Measurements from ENCODE around the gene DCBLD1. TPM values are rescaled to one million over a fixed set of nuclear protein-coding genes. Genes with fewer than 3 reads are reported as not detected.

Gene DCBLD1
- total RNA-seq, 3 donors from 2014 or later (not counting 1 experiment from before 2014, with no cell fraction given): 8.4 to 16.1 (median 13.0) TPM

DNA sequence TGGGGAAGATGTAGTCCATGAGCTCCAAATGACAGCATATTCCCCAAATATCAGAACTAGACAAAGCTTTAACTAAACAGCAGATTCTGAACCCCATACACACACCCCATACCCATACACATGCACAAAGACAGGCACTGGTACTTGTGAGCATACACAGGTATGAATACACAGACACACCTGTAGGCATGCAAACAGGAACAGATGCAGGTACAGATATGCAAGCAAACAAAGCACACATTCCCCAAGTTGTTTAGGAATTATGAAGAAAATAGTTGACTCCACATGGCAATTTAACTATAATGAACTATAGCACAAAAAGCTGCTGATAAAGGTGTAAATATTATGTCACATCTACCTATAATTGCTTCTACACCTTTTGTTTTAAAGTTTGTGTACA lies 103.2 kb downstream of the DCBLD1 start:
- H3K27ac Mint-ChIP-seq: peak overlapping the region in 1 of 2 donors; percentile 41
- H3K36me3 Mint-ChIP-seq: no peaks in the 10 kb centered on the region

DNA sequence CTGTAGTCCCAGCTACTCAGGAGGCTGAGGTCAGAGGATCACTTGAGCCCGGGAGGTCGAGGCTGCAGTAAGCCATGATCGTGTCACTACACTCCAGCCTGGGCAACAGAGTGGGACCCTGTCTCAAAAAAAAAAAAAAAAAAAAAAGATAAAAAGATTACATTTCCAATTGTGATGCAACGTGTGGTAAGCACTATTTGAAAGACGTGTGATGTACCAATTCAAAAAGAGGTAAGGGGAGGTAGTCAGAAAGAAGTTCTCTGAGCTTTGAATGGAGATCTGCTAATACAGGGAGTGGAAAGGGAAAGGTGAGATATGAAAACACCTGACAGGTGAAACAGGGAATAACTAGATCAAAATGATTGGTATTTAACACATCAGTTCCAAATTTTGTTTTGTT lies 108.0 kb downstream of the DCBLD1 start:
- no peaks in the 10 kb centered on the region for H3K27me3 ChIP-seq (ENCODE audit: control insufficient read depth, insufficient read depth, low read length)
- no peak for ATAC-seq
- H3K9me3 ChIP-seq (ENCODE audit: control insufficient read depth, insufficient read depth, low read length): no peaks in the 10 kb centered on the region
- H3K9me3 Mint-ChIP-seq: no peaks in the 10 kb centered on the region
- H3K27ac ChIP-seq (ENCODE audit: low read length): no peak overlapping the region
- no peak overlapping the region for H3K4me3 Mint-ChIP-seq
- TF ChIP-seq, protein P1, sequence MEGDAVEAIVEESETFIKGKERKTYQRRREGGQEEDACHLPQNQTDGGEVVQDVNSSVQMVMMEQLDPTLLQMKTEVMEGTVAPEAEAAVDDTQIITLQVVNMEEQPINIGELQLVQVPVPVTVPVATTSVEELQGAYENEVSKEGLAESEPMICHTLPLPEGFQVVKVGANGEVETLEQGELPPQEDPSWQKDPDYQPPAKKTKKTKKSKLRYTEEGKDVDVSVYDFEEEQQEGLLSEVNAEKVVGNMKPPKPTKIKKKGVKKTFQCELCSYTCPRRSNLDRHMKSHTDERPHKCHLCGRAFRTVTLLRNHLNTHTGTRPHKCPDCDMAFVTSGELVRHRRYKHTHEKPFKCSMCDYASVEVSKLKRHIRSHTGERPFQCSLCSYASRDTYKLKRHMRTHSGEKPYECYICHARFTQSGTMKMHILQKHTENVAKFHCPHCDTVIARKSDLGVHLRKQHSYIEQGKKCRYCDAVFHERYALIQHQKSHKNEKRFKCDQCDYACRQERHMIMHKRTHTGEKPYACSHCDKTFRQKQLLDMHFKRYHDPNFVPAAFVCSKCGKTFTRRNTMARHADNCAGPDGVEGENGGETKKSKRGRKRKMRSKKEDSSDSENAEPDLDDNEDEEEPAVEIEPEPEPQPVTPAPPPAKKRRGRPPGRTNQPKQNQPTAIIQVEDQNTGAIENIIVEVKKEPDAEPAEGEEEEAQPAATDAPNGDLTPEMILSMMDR (IDR thresholded peaks at IDR 0.05): no peak
- H3K4me3 ChIP-seq (ENCODE audit: low read length): no peak overlapping the region
- peaks cover 8% of the 10 kb centered on the region for H3K36me3 ChIP-seq (ENCODE audit: control insufficient read depth, insufficient read depth, low read length)
- no peaks in the 10 kb centered on the region for H3K36me3 Mint-ChIP-seq
- DNase-seq: no peak
- 90% methylated on average over 5 of the region's 5 CpGs for WGBS (ENCODE audit: insufficient coverage)
- intact Hi-C loops (cut with micrococcal nuclease): no loop called here
- H3K4me1 Mint-ChIP-seq: peaks cover 17 to 18% of the 10 kb centered on the region in 2 donors
- no peaks in the 10 kb centered on the region for H3K27me3 Mint-ChIP-seq (ENCODE audit: low read depth in 2 of 2)
- H3K4me1 ChIP-seq (ENCODE audit: control insufficient read depth, insufficient read depth, low read length): no peaks in the 10 kb centered on the region
- H3K27ac Mint-ChIP-seq: no peak overlapping the region

More for the DNA sequence above, 103.2 kb downstream of the DCBLD1 start:
- no peaks in the 10 kb centered on the region for H3K9me3 Mint-ChIP-seq
- Histone ChIP-seq H3K36me3 (ENCODE audit: control insufficient read depth, insufficient read depth, low read length) (peaks cover 9% of the 10 kb centered on the region), H3K4me1 (ENCODE audit: control insufficient read depth, insufficient read depth, low read length) (no peaks in the 10 kb centered on the region), H3K27me3 (ENCODE audit: control insufficient read depth, insufficient read depth, low read length) (no peaks in the 10 kb centered on the region), H3K27ac (ENCODE audit: low read length) (no peak overlapping the region), H3K4me3 (ENCODE audit: low read length) (no peak overlapping the region), H3K9me3 (ENCODE audit: control insufficient read depth, insufficient read depth, low read length) (no peaks in the 10 kb centered on the region)
- H3K4me3 Mint-ChIP-seq: no peak overlapping the region
- DNase-seq (no peak), ATAC-seq (no peak)
- intact Hi-C loops (cut with micrococcal nuclease): no loop called here
- peaks cover 39 to 49% of the 10 kb centered on the region in 2 donors for H3K4me1 Mint-ChIP-seq
- TF ChIP-seq, protein P1 (IDR thresholded peaks at IDR 0.05): no peak
- H3K27me3 Mint-ChIP-seq (ENCODE audit: low read depth in 2 of 2): no peaks in the 10 kb centered on the region

DNA sequence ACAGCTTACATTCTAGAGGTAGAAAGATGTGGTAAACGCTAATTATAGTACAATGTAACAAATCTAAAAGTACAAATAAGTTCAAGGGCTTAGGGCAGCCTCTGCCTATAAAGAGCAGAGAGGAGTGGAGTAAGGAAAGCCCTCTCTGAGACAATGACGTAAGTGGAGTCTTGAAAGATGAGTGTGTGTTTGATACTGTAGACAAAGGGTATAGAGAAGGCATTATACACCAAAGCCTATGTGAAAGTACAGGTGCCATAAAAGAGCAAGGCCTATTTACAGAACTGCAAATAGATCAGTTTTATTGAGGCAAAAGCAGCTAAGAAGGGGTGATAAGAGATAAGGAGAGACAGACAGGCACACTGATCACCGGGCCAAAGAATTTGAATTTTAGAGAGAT lies 108.9 kb downstream of the DCBLD1 start:
- no peaks in the 10 kb centered on the region for H3K9me3 ChIP-seq (ENCODE audit: control insufficient read depth, insufficient read depth, low read length)
- WGBS (ENCODE audit: insufficient coverage): 85% methylated on average over 2 of the region's 3 CpGs
- Mint-ChIP-seq H3K9me3 (no peaks in the 10 kb centered on the region), H3K27ac (peak overlapping the region in 1 of 2 donors; percentile 3), H3K36me3 (no peaks in the 10 kb centered on the region), H3K4me1 (peaks cover 19 to 20% of the 10 kb centered on the region in 2 donors), H3K4me3 (no peak overlapping the region), H3K27me3 (ENCODE audit: low read depth in 2 of 2) (no peaks in the 10 kb centered on the region)
- no peaks in the 10 kb centered on the region for H3K27me3 ChIP-seq (ENCODE audit: control insufficient read depth, insufficient read depth, low read length)
- no peak overlapping the region for H3K4me3 ChIP-seq (ENCODE audit: low read length)
- no peaks in the 10 kb centered on the region for H3K4me1 ChIP-seq (ENCODE audit: control insufficient read depth, insufficient read depth, low read length)
- TF ChIP-seq, protein P1 (IDR thresholded peaks at IDR 0.05): no peak
- intact Hi-C loops (cut with micrococcal nuclease): no loop called here
- H3K27ac ChIP-seq (ENCODE audit: low read length): no peak overlapping the region
- DNase-seq (no peak), ATAC-seq (no peak)
- peaks cover 8% of the 10 kb centered on the region for H3K36me3 ChIP-seq (ENCODE audit: control insufficient read depth, insufficient read depth, low read length)

DNA sequence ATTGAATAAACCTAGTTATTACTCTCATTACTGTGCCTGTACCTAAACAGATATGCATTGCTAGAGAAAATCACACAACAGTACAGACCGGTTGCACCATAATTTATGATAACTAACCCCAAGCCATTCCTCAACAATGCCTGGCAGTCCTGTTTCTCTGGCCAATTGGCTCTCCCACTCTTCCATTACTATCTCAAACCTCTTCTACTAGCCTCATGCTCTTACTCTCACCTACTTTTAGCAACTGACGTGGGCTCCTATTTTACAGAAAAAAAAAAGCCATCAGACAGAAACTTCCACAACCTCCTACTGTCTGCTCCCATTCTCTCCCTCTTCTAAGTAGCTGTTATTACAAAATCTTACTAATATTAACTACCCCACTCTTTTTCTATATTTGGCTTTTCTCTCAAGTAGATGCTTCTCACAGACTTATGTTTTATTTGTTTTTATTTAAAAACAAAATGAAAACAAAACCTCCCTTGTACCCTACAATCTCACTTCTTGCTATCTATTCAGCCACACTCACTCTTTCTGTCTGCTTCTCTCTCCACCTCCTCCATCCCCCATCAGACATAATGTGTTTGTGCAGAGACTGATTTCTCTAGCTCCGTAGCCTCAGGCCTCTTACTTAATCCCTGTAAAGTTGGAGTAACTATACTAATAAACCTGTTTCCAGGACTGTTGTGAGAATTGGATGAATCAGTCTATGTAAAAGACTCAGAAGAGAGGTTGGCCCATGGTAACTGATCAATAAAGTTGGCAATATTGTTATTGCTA lies 110.7 kb downstream of the DCBLD1 start:
- 79% methylated on average over 2 of the region's 3 CpGs for WGBS (ENCODE audit: insufficient coverage)
- ATAC-seq: no peak

More for the DNA sequence above, 110.7 kb downstream of the DCBLD1 start:
- H3K4me1 Mint-ChIP-seq: peaks cover 12 to 24% of the 10 kb centered on the region in 2 donors
- H3K9me3 Mint-ChIP-seq: no peaks in the 10 kb centered on the region
- H3K36me3 ChIP-seq (ENCODE audit: control insufficient read depth, insufficient read depth, low read length): peaks cover 9% of the 10 kb centered on the region
- H3K4me1 ChIP-seq (ENCODE audit: control insufficient read depth, insufficient read depth, low read length): peaks cover 3% of the 10 kb centered on the region
- H3K36me3 Mint-ChIP-seq: no peaks in the 10 kb centered on the region
- H3K4me3 ChIP-seq (ENCODE audit: low read length): no peak overlapping the region
- no peaks in the 10 kb centered on the region for H3K27me3 ChIP-seq (ENCODE audit: control insufficient read depth, insufficient read depth, low read length)
- no peaks in the 10 kb centered on the region for H3K9me3 ChIP-seq (ENCODE audit: control insufficient read depth, insufficient read depth, low read length)
- H3K27me3 Mint-ChIP-seq (ENCODE audit: low read depth in 2 of 2): no peaks in the 10 kb centered on the region
- H3K4me3 Mint-ChIP-seq: no peak overlapping the region
- H3K27ac Mint-ChIP-seq: no peak overlapping the region
- intact Hi-C loops (cut with micrococcal nuclease): no loop called here
- no peak overlapping the region for H3K27ac ChIP-seq (ENCODE audit: low read length)
- TF ChIP-seq, protein P1 (IDR thresholded peaks at IDR 0.05): no peak
- no peak for DNase-seq
